Prostate gland (tissue), 2 donors: ENCODE data around the gene TMED5. TPM values are rescaled to one million over a fixed set of nuclear protein-coding genes. Genes with fewer than 3 reads are reported as not detected.

Source experiments
- DNase-seq: peaks from one replicate; pipeline ENCODE4 v3.0.0-alpha.2; 2019; ENCODE audit warnings: low spot score
- H3K27ac ChIP-seq, 2 donors: fragments of 200-600 bp; sonication (generic); 2 replicates each; pipeline ENCODE4 v1.5.1; 2017 to 2019
- H3K27me3 ChIP-seq: fragments of 200-600 bp; sonication (generic); replicated peaks from 2 replicates; pipeline ENCODE4 v1.5.1; 2019; ENCODE audit not compliant: insufficient read depth
- H3K36me3 ChIP-seq, 2 donors: fragments of 200-600 bp; sonication (generic); 1 replicate in 1 of 2; 2 replicates in 1 of 2; pipeline versions ENCODE4 v1.5.1 to v1.8.1; 2017 to 2019
- H3K4me1 ChIP-seq: fragments of 200-600 bp; sonication (generic); replicated peaks from 2 replicates; pipeline ENCODE4 v1.5.1; 2019
- H3K4me3 ChIP-seq, 2 donors: fragments of 200-600 bp; sonication (generic); 2 replicates each; pipeline ENCODE4 v1.5.1; 2017 to 2019
- H3K9me3 ChIP-seq: fragments of 200-600 bp; sonication (generic); 2 replicates; pipeline ENCODE4 v1.5.1; 2017
- CTCF ChIP-seq, 4 experiments: fragments of 200-600 bp in 2 of 4; fragments of 450-650 bp in 2 of 4; sonication (generic) in 2 of 4; IDR thresholded peaks; 1 replicate in 3 of 4; 2 replicates in 1 of 4; pipeline ENCODE4 v1.5.1; 2016 to 2019; ENCODE audit warnings: antibody characterized with exemption in 4 of 4, mild to moderate bottlenecking in 2 of 4, moderate library complexity in 2 of 4
- POLR2A ChIP-seq: fragments of 450-650 bp; IDR thresholded peaks from one replicate; pipeline ENCODE4 v1.6.1; 2016; ENCODE audit warnings: antibody characterized with exemption, mild to moderate bottlenecking
- POLR2AphosphoS5 ChIP-seq: sonication (generic); formaldehyde crosslinking; IDR thresholded peaks from one replicate; pipeline ENCODE4 v1.6.1; 2017; ENCODE audit warnings: antibody characterized with exemption
- WGBS: methylation state at CpG from one replicate; pipeline ENCODE4 v1.1.5; 2018; 5-methylcytosine and 5-hydroxymethylcytosine counted together
- intact Hi-C: fragments of 100-400 bp; cut with DNase I; formaldehyde crosslinking; loops from one replicate; pipeline ENCODE4 v1.14.2; 2022
- total RNA-seq, 2 donors: library from RNA; depleted of rRNA; stranded (reverse); fragments of >200 nt; gene quantifications; one replicate each; pipeline ENCODE4 v1.1.0, GENCODE V29; 2016

Gene TMED5
- total RNA-seq, 2 donors from 2014 or later: 59.0 to 59.8 TPM

GRCh38 chr1:93113127-93113526, 67.1 kb downstream of the TMED5 start:
- H3K36me3 ChIP-seq: no peaks in the 10 kb centered on the region
- intact Hi-C loops: no loop called here
- no peak overlapping the region for H3K4me3 ChIP-seq
- 95% methylated on average over 3 of the region's 3 CpGs for WGBS
- TF ChIP-seq POLR2AphosphoS5 (no peak), CTCF (IDR thresholded peaks at IDR 0.05) (no peak), POLR2A (no peak)
- no peaks in the 10 kb centered on the region for H3K4me1 ChIP-seq
- no peaks in the 10 kb centered on the region for H3K9me3 ChIP-seq
- no peaks in the 10 kb centered on the region for H3K27me3 ChIP-seq
- no peak overlapping the region for H3K27ac ChIP-seq
- no peak for DNase-seq

- DNase-seq: no peak
- Histone ChIP-seq H3K36me3 (no peaks in the 10 kb centered on the region), H3K27me3 (no peaks in the 10 kb centered on the region), H3K4me3 (no peak overlapping the region), H3K27ac (no peak overlapping the region), H3K9me3 (no peaks in the 10 kb centered on the region), H3K4me1 (no peaks in the 10 kb centered on the region)
- intact Hi-C loops: no loop called here
- no peak for TF ChIP-seq POLR2A
- no peak for TF ChIP-seq POLR2AphosphoS5
- TF ChIP-seq CTCF (IDR thresholded peaks at IDR 0.05): no peak
Observed at GRCh38 chr1:93111561-93111960, 68.7 kb downstream of the TMED5 start.

GRCh38 chr1:93111065-93111464, 69.1 kb downstream of the TMED5 start:
- H3K27me3 ChIP-seq: no peaks in the 10 kb centered on the region
- WGBS: 46% methylated on average over 1 of the region's 1 CpG
- no peak for DNase-seq
- H3K9me3 ChIP-seq: no peaks in the 10 kb centered on the region
- no peak overlapping the region for H3K4me3 ChIP-seq
- H3K27ac ChIP-seq: no peak overlapping the region
- no peak for TF ChIP-seq CTCF (IDR thresholded peaks at IDR 0.05)
- no peak for TF ChIP-seq POLR2A
- no peaks in the 10 kb centered on the region for H3K4me1 ChIP-seq
- H3K36me3 ChIP-seq: no peaks in the 10 kb centered on the region
- intact Hi-C loops: no loop called here

GRCh38 chr1:93109578-93109977, 70.6 kb downstream of the TMED5 start:
- no peaks in the 10 kb centered on the region for H3K27me3 ChIP-seq
- intact Hi-C loops: no loop called here
- TF ChIP-seq POLR2A (no peak), POLR2AphosphoS5 (no peak), CTCF (IDR thresholded peaks at IDR 0.05) (no peak)
- no peak overlapping the region for H3K4me3 ChIP-seq
- no peaks in the 10 kb centered on the region for H3K9me3 ChIP-seq
- no peaks in the 10 kb centered on the region for H3K4me1 ChIP-seq
- 95% methylated on average over 2 of the region's 2 CpGs for WGBS
- H3K27ac ChIP-seq: no peak overlapping the region
- no peaks in the 10 kb centered on the region for H3K36me3 ChIP-seq
- no peak for DNase-seq

- no peak for DNase-seq
- TF ChIP-seq CTCF (IDR thresholded peaks at IDR 0.05): no peak
- Histone ChIP-seq H3K36me3 (no peaks in the 10 kb centered on the region), H3K27ac (no peak overlapping the region), H3K27me3 (no peaks in the 10 kb centered on the region), H3K9me3 (no peaks in the 10 kb centered on the region), H3K4me3 (no peak overlapping the region), H3K4me1 (no peaks in the 10 kb centered on the region)
- intact Hi-C loops: no loop called here
- WGBS: 93% methylated on average over 2 of the region's 2 CpGs
Observed at GRCh38 chr1:93108335-93108734, 71.9 kb downstream of the TMED5 start.
